Neutrophil (primary cell): ENCODE data around the gene ATP7B.

Source experiments
- H3K27ac ChIP-seq: fragments of 200-600 bp; sonication (generic); 2 replicates; pipeline ENCODE4 v1.5.1; 2016; ENCODE audit warnings: mild to moderate bottlenecking, moderate library complexity
- H3K27me3 ChIP-seq: fragments of 200-600 bp; sonication (generic); 2 replicates; pipeline ENCODE4 v1.6.0; 2016; ENCODE audit warnings: mild to moderate bottlenecking
- H3K36me3 ChIP-seq: fragments of 200-600 bp; sonication (generic); 2 replicates; pipeline ENCODE4 v1.5.1; 2017
- H3K4me1 ChIP-seq, 2 experiments: fragments of 200-600 bp in 1 of 2; sonication (generic) in 1 of 2; 1 replicate in 1 of 2; 2 replicates in 1 of 2; pipeline versions ENCODE4 v1.5.1 to v1.6.1; 2013 to 2016; ENCODE audit warnings: low read depth in 1 of 2, low read length in 1 of 2, mild to moderate bottlenecking in 1 of 2, moderate library complexity in 1 of 2; ENCODE audit not compliant: control insufficient read depth in 1 of 2, insufficient read depth in 1 of 2
- H3K4me3 ChIP-seq, 2 experiments: fragments of 200-600 bp in 1 of 2; sonication (generic) in 1 of 2; 1 replicate in 1 of 2; 2 replicates in 1 of 2; pipeline ENCODE4 v1.5.1; 2013 to 2016; ENCODE audit warnings: low read depth in 1 of 2, low read length in 1 of 2, mild to moderate bottlenecking in 1 of 2, moderate library complexity in 1 of 2
- H3K9me3 ChIP-seq: fragments of 200-600 bp; sonication (generic); 2 replicates; pipeline ENCODE4 v1.5.1; 2016
- TF ChIP-seq, protein P1 (sequence below): fragments of 200-600 bp; sonication (generic); IDR thresholded peaks from 2 replicates; pipeline ENCODE4 v1.5.1; 2016; ENCODE audit warnings: antibody characterized with exemption

The ATP7B gene

DNA sequence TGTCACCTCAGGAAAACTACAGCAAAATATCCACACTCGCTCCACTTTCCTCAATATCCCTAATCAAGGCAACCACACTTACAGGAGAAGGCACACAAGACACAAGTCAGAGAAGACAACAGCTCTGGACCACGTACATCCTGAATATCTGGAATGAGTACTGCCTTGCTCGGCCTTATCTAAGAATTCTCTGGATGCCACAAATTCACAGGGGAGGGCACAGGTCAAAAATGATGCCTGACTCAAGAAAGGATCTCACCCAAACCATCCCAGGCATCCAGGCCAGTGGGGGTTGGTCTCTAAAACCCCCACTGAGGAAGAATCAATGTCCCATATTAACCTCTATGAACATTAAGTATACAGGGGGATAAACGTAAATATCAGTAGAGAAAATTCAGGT is 29.9 kb downstream of the ATP7B start:
- Histone ChIP-seq H3K4me1 (no peaks in the 10 kb centered on the region), H3K36me3 (no peaks in the 10 kb centered on the region), H3K9me3 (no peaks in the 10 kb centered on the region), H3K27ac (no peak overlapping the region), H3K27me3 (no peaks in the 10 kb centered on the region), H3K4me3 (no peak overlapping the region)
- TF ChIP-seq, protein P1, sequence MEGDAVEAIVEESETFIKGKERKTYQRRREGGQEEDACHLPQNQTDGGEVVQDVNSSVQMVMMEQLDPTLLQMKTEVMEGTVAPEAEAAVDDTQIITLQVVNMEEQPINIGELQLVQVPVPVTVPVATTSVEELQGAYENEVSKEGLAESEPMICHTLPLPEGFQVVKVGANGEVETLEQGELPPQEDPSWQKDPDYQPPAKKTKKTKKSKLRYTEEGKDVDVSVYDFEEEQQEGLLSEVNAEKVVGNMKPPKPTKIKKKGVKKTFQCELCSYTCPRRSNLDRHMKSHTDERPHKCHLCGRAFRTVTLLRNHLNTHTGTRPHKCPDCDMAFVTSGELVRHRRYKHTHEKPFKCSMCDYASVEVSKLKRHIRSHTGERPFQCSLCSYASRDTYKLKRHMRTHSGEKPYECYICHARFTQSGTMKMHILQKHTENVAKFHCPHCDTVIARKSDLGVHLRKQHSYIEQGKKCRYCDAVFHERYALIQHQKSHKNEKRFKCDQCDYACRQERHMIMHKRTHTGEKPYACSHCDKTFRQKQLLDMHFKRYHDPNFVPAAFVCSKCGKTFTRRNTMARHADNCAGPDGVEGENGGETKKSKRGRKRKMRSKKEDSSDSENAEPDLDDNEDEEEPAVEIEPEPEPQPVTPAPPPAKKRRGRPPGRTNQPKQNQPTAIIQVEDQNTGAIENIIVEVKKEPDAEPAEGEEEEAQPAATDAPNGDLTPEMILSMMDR = no peak

DNA sequence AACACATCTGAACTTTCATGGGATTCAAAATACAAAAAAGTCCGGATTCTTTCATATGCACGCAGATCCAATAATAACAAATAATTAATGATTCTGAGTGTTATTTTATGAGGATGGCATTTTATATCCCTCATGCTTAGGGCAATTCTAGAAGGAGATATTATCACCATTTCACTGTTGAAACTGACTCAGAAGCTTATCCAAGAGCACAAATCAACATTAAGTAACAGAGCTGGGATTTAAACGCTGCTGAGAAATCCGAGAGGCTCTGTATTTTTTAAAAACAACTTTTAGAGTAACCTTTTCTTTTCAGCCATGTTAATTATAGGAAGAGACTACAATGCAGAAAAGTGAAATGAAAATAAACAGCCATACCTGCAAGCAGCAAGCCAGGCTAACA is 30.3 kb downstream of the ATP7B start:
- Histone ChIP-seq H3K4me3 (no peak overlapping the region), H3K36me3 (no peaks in the 10 kb centered on the region), H3K27me3 (no peaks in the 10 kb centered on the region), H3K9me3 (no peaks in the 10 kb centered on the region), H3K27ac (no peak overlapping the region), H3K4me1 (no peaks in the 10 kb centered on the region)
- TF ChIP-seq, protein P1 = no peak

DNA sequence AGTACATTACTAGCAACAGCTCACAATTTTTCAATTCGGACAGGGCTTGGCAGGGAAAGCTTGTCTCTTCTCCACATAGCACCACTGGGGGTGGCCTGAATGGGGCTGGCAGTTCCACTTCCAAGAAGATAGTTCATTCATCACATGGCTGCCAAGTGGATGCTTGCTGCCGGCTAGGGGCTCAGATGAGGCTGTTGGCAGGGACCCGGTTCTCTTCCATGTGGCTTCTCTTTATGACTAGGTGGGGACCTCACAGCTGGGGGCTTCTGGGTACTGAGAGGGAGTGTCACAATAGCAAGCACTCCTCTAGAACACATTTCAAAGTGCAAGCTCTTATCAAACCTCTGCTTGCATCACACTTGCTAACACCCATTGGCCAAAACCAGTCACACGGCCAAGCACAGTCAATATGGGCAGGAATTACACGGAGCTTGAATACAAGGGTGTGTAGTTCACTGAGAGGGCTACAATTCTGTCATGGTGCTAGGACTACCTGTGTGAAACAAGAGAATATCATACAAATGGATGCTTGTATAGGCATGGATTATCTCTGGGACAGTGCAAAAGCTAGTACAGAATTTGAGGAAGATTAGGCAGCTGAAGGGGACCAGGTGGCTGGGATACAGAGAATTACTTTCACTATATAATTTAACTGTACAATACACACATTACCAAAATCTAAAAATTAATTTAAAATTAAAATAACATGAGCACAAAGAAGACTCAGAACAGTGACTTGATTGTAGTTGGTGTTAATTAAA is 32.3 kb downstream of the ATP7B start:
- TF ChIP-seq, protein P1 = no peak
- Histone ChIP-seq H3K27me3 (no peaks in the 10 kb centered on the region), H3K9me3 (no peaks in the 10 kb centered on the region), H3K27ac (no peak overlapping the region), H3K4me3 (no peak overlapping the region), H3K4me1 (no peaks in the 10 kb centered on the region), H3K36me3 (no peaks in the 10 kb centered on the region)

DNA sequence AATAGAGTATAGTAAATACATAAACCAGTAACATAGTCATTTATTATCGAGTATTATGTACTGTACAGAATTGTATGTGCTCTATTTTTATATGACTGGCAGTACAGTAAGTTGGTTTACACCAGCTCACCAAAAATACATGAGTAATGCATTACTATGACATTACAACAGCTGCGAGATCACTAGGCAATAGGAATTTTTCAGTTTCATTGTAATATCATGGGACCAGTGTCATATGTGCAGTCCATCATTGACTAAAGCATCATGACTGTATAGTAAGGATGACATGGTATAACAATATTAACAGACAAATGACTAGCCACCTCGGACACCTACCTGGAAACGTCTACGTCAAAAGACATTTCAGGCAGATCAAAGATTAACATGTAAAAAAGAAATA is 33.6 kb downstream of the ATP7B start:
- no peaks in the 10 kb centered on the region for H3K27me3 ChIP-seq
- H3K9me3 ChIP-seq = no peaks in the 10 kb centered on the region
- H3K36me3 ChIP-seq = no peaks in the 10 kb centered on the region
- no peak overlapping the region for H3K4me3 ChIP-seq
- TF ChIP-seq, protein P1 = no peak
- no peaks in the 10 kb centered on the region for H3K4me1 ChIP-seq
- no peak overlapping the region for H3K27ac ChIP-seq

DNA sequence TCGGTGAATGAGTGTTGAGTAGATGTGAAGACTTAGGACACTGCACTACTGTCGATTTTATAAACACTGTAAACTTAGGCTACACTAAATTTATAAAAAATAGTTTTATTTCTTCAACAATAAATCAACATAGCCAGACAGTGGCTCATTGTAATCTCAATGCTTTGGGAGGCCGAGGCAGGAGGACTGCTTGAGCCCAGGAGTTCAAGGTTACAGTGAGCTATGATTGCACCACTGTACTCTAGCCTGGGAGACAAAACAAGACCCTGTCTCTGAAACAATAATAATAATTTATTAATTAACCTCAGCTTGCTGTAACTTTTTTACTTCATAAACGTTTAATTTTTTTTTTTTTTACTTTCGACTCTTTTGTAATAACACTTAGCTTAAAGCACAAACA is 34.4 kb downstream of the ATP7B start:
- H3K27me3 ChIP-seq = no peaks in the 10 kb centered on the region
- TF ChIP-seq, protein P1 = no peak
- no peaks in the 10 kb centered on the region for H3K36me3 ChIP-seq
- H3K4me1 ChIP-seq = no peaks in the 10 kb centered on the region
- H3K27ac ChIP-seq = no peak overlapping the region
- H3K9me3 ChIP-seq = no peaks in the 10 kb centered on the region
- no peak overlapping the region for H3K4me3 ChIP-seq
